SIG-M5 (cell line): ENCODE results near the gene CNN3.

ENCODE experiments used
- DNase-seq: peaks from one replicate; lab custom pipeline; 2025; lab: John Stamatoyannopoulos, UW

Gene CNN3

GRCh38 chr1:94887603-94888171 lies 39.2 kb downstream of the CNN3 start:
- no peak for DNase-seq

GRCh38 chr1:94887106-94887505 lies 39.8 kb downstream of the CNN3 start:
- DNase-seq, result no peak

GRCh38 chr1:94886361-94886760 lies 40.5 kb downstream of the CNN3 start:
- DNase-seq, result no peak

GRCh38 chr1:94884507-94884906 lies 42.4 kb downstream of the CNN3 start:
- DNase-seq, result no peak

GRCh38 chr1:94884106-94884505 lies 42.8 kb downstream of the CNN3 start:
- no peak for DNase-seq

- no peak for DNase-seq
Measured at GRCh38 chr1:94883691-94884090, 43.2 kb downstream of the CNN3 start.

GRCh38 chr1:94878329-94878728 lies 48.6 kb downstream of the CNN3 start:
- no peak for DNase-seq

- no peak for DNase-seq
Measured at GRCh38 chr1:94876362-94876761, 50.5 kb downstream of the CNN3 start.

GRCh38 chr1:94875794-94876193 lies 51.1 kb downstream of the CNN3 start:
- no peak for DNase-seq

GRCh38 chr1:94874423-94874822 lies 52.5 kb downstream of the CNN3 start:
- no peak for DNase-seq

GRCh38 chr1:94873520-94874351 lies 53.2 kb downstream of the CNN3 start:
- no peak for DNase-seq

GRCh38 chr1:94872771-94873495 lies 54.0 kb downstream of the CNN3 start:
- no peak for DNase-seq

GRCh38 chr1:94871031-94871430 lies 55.9 kb downstream of the CNN3 start:
- DNase-seq, result no peak

- DNase-seq, result no peak
Measured at GRCh38 chr1:94866164-94866807, 60.6 kb downstream of the CNN3 start.

- DNase-seq, result no peak
Measured at GRCh38 chr1:94865360-94865759, 61.5 kb downstream of the CNN3 start.

- no peak for DNase-seq
Measured at GRCh38 chr1:94864821-94865220, 62.1 kb downstream of the CNN3 start.

- DNase-seq, result no peak
Measured at GRCh38 chr1:94863919-94864318, 63.0 kb downstream of the CNN3 start.

- DNase-seq, result no peak
Measured at GRCh38 chr1:94863297-94863911, 63.5 kb downstream of the CNN3 start.

- DNase-seq, result no peak
Measured at GRCh38 chr1:94862718-94863117, 64.2 kb downstream of the CNN3 start.

GRCh38 chr1:94859174-94859573 lies 67.7 kb downstream of the CNN3 start:
- no peak for DNase-seq

GRCh38 chr1:94858276-94858675 lies 68.6 kb downstream of the CNN3 start:
- DNase-seq, result no peak

- DNase-seq, result no peak
Measured at GRCh38 chr1:94856868-94857267, 70.0 kb downstream of the CNN3 start.
